Astrocyte (in vitro differentiated cells and primary cell): Measurements from ENCODE around the gene SPTB. TPM values are rescaled to one million over a fixed set of nuclear protein-coding genes. Genes with fewer than 3 reads are reported as not detected.

Experiments
- DNase-seq: peaks from one replicate; pipeline ENCODE4 v3.0.0-alpha.2; 2010; ENCODE audit warnings: low read depth
- FAIRE-seq: peaks from 2 replicates; lab custom pipeline; 2011; peaks lifted over from hg19 to GRCh38; lab: Jason Lieb, UNC
- H2AFZ ChIP-seq: 2 replicates; pipeline ENCODE4 v1.6.0; 2012; ENCODE audit warnings: low read depth, low read length, inconsistent platforms
- H3K27ac ChIP-seq: 2 replicates; pipeline ENCODE4 v1.5.1; 2011; ENCODE audit warnings: low read depth, low read length, inconsistent platforms
- H3K27me3 ChIP-seq: 2 replicates; pipeline ENCODE4 v1.6.0; 2011; ENCODE audit warnings: low read length, inconsistent platforms; ENCODE audit not compliant: insufficient read depth
- H3K36me3 ChIP-seq: 2 replicates; pipeline ENCODE4 v1.5.1; 2011; ENCODE audit warnings: low read length, inconsistent platforms; ENCODE audit not compliant: insufficient read depth
- H3K4me1 ChIP-seq: 2 replicates; pipeline ENCODE4 v1.5.1; 2011; ENCODE audit warnings: low read length, inconsistent platforms; ENCODE audit not compliant: insufficient read depth
- H3K4me2 ChIP-seq: 2 replicates; pipeline ENCODE4 v1.6.0; 2012; ENCODE audit warnings: low read length, inconsistent platforms
- H3K4me3 ChIP-seq: 2 replicates; pipeline ENCODE4 v1.5.1; 2011; ENCODE audit warnings: low read depth, mild to moderate bottlenecking, low read length, inconsistent platforms; ENCODE audit not compliant: insufficient read depth
- H3K79me2 ChIP-seq: 2 replicates; pipeline ENCODE4 v1.6.0; 2012; ENCODE audit warnings: mild to moderate bottlenecking, low read length, inconsistent platforms; ENCODE audit not compliant: insufficient read depth
- H3K9ac ChIP-seq: 2 replicates; pipeline ENCODE4 v1.6.0; 2012; ENCODE audit warnings: mild to moderate bottlenecking, low read length, inconsistent platforms
- H3K9me3 ChIP-seq: 2 replicates; pipeline ENCODE4 v1.5.1; 2012; ENCODE audit warnings: low read depth, mild to moderate bottlenecking, low read length, inconsistent platforms; ENCODE audit not compliant: insufficient read depth
- H4K20me1 ChIP-seq: 2 replicates; pipeline ENCODE4 v1.6.0; 2012; ENCODE audit warnings: low read length, inconsistent platforms; ENCODE audit not compliant: insufficient read depth
- H3K27ac Mint-ChIP-seq: one replicate; pipeline ENCODE4 v1.8.0; 2021; ENCODE audit warnings: mild to moderate bottlenecking, mixed read lengths; ENCODE audit not compliant: unreplicated experiment
- H3K27me3 Mint-ChIP-seq: one replicate; pipeline ENCODE4 v1.8.0; 2021; ENCODE audit warnings: low read depth, mixed read lengths; ENCODE audit not compliant: unreplicated experiment
- H3K36me3 Mint-ChIP-seq: one replicate; pipeline ENCODE4 v1.8.0; 2021; ENCODE audit warnings: low read depth, mixed read lengths; ENCODE audit not compliant: unreplicated experiment
- H3K4me1 Mint-ChIP-seq: one replicate; pipeline ENCODE4 v1.8.0; 2021; ENCODE audit warnings: low read depth, mixed read lengths; ENCODE audit not compliant: unreplicated experiment
- H3K4me3 Mint-ChIP-seq: one replicate; pipeline ENCODE4 v1.8.0; 2021; ENCODE audit warnings: mild to moderate bottlenecking, moderate library complexity, mixed read lengths; ENCODE audit not compliant: unreplicated experiment
- H3K9me3 Mint-ChIP-seq: one replicate; pipeline ENCODE4 v1.8.0; 2021; ENCODE audit warnings: mild to moderate bottlenecking, mixed read lengths; ENCODE audit not compliant: unreplicated experiment
- EZH2 ChIP-seq: IDR thresholded peaks from 2 replicates; pipeline ENCODE4 v1.6.1; 2012; ENCODE audit warnings: mild to moderate bottlenecking, low read length, inconsistent platforms; ENCODE audit not compliant: insufficient read depth
- total RNA-seq: library from RNA; stranded (reverse); gene quantifications from 2 replicates; pipeline ENCODE4 v1.2.1, GENCODE V29; 2021
- TF ChIP-seq, protein P1 (sequence below): IDR thresholded peaks from 2 replicates; pipeline ENCODE4 v1.5.1; 2011; ENCODE audit warnings: low read depth, mild to moderate bottlenecking, inconsistent platforms, low read length, moderate library complexity; ENCODE audit not compliant: insufficient read depth

The SPTB gene
- total RNA-seq, 1 donor from 2014 or later: 0.32 TPM

DNA sequence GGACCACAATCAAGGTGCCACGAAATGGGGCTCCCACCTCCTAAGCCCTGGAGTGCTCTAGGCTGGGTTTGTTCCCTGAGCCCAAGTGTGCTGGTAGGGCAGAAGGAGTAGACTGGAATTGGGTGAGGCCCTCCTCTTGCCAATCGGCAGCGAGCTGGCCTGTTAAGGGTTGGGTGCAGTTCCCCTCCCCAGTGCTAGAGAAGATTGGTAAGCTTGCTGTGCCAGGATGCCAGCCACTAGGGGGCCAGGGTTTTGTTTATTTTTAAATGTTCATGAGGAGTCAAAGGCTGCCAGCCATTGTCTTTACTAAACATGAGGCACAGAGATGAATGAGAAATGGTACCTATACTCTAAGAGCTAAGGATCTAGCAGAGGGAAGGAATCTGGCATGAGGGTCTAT, 79.7 kb downstream of the SPTB start:
- no peak for DNase-seq
- no peak overlapping the region for H3K9ac ChIP-seq
- Mint-ChIP-seq H3K9me3 (no peaks in the 10 kb centered on the region), H3K27me3 (peaks cover 23% of the 10 kb centered on the region), H3K4me3 (no peak overlapping the region), H3K27ac (no peak overlapping the region), H3K36me3 (no peaks in the 10 kb centered on the region), H3K4me1 (peaks cover under 1% of the 10 kb centered on the region)
- H3K4me1 ChIP-seq: peaks cover 1% of the 10 kb centered on the region
- H3K36me3 ChIP-seq: no peaks in the 10 kb centered on the region
- no peak overlapping the region for H3K4me3 ChIP-seq
- no peaks in the 10 kb centered on the region for H3K79me2 ChIP-seq
- no peak for FAIRE-seq
- H3K9me3 ChIP-seq: no peaks in the 10 kb centered on the region
- no peak overlapping the region for H3K4me2 ChIP-seq
- no peaks in the 10 kb centered on the region for H3K27me3 ChIP-seq
- no peak overlapping the region for H3K27ac ChIP-seq
- no peaks in the 10 kb centered on the region for H4K20me1 ChIP-seq
- no peak overlapping the region for H2AFZ ChIP-seq
- TF ChIP-seq, protein P1, sequence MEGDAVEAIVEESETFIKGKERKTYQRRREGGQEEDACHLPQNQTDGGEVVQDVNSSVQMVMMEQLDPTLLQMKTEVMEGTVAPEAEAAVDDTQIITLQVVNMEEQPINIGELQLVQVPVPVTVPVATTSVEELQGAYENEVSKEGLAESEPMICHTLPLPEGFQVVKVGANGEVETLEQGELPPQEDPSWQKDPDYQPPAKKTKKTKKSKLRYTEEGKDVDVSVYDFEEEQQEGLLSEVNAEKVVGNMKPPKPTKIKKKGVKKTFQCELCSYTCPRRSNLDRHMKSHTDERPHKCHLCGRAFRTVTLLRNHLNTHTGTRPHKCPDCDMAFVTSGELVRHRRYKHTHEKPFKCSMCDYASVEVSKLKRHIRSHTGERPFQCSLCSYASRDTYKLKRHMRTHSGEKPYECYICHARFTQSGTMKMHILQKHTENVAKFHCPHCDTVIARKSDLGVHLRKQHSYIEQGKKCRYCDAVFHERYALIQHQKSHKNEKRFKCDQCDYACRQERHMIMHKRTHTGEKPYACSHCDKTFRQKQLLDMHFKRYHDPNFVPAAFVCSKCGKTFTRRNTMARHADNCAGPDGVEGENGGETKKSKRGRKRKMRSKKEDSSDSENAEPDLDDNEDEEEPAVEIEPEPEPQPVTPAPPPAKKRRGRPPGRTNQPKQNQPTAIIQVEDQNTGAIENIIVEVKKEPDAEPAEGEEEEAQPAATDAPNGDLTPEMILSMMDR: peak; percentile 62
- no peak for TF ChIP-seq EZH2

DNA sequence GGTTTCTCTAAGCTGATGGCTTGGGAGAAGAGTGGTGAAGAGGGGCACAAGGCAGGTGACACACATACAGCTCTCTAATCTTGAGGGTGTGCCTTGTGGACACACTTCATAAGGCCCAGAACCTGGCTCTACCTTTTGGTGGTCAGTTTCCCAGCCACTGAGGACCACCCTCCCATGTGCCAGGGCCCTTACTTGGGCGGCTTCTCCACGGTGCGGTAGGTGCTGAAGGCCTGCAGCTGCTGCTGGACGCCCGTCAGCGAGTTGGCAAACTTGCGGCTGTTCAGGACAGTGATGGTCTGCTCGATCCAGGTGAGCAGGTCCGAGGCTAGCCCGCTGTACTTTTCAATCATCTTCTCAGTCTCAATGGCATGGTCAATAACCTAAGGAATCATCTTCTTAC, 80.2 kb downstream of the SPTB start:
- Histone ChIP-seq H3K4me1 (no peaks in the 10 kb centered on the region), H3K4me3 (no peak overlapping the region), H2AFZ (no peak overlapping the region), H3K79me2 (no peaks in the 10 kb centered on the region), H3K9ac (no peak overlapping the region), H3K9me3 (no peaks in the 10 kb centered on the region), H3K4me2 (no peak overlapping the region), H3K36me3 (no peaks in the 10 kb centered on the region), H4K20me1 (no peaks in the 10 kb centered on the region), H3K27me3 (no peaks in the 10 kb centered on the region), H3K27ac (no peak overlapping the region)
- no peaks in the 10 kb centered on the region for H3K4me1 Mint-ChIP-seq
- H3K9me3 Mint-ChIP-seq: no peaks in the 10 kb centered on the region
- FAIRE-seq: no peak
- H3K27ac Mint-ChIP-seq: no peak overlapping the region
- DNase-seq: no peak
- H3K36me3 Mint-ChIP-seq: peaks cover under 1% of the 10 kb centered on the region
- no peak for TF ChIP-seq EZH2
- TF ChIP-seq, protein P1: no peak
- H3K4me3 Mint-ChIP-seq: no peak overlapping the region
- peaks cover 25% of the 10 kb centered on the region for H3K27me3 Mint-ChIP-seq

DNA sequence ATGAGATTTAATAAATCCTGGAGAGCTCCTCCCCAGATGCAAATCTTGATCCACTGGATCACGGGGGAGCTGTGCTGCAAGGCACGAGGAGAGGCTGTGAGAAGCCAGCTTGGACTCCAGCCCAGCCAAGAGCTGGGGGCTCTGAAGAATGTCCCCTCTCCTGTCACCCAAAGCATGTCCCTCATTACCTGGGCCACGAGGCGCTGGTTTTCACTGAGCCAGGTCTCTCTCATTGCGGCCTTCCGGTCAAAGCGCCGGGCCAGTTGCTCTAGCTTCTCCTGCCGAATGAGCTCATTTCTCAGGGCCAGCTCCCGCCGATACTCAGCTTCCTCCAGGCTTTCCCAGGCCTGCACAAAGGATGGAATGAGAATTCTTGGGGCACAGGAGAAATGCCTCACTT, 83.3 kb downstream of the SPTB start:
- no peak for TF ChIP-seq EZH2
- TF ChIP-seq, protein P1: no peak
- no peaks in the 10 kb centered on the region for H3K9me3 Mint-ChIP-seq
- no peak overlapping the region for H3K4me3 Mint-ChIP-seq
- no peak overlapping the region for H3K27ac Mint-ChIP-seq
- H3K4me3 ChIP-seq: no peak overlapping the region
- no peaks in the 10 kb centered on the region for H3K27me3 ChIP-seq
- FAIRE-seq (no peak), DNase-seq (no peak)
- no peaks in the 10 kb centered on the region for H3K4me1 ChIP-seq
- H2AFZ ChIP-seq: no peak overlapping the region
- no peaks in the 10 kb centered on the region for H4K20me1 ChIP-seq
- H3K9ac ChIP-seq: no peak overlapping the region
- no peaks in the 10 kb centered on the region for H3K9me3 ChIP-seq
- peaks cover 2% of the 10 kb centered on the region for H3K36me3 Mint-ChIP-seq
- no peak overlapping the region for H3K27ac ChIP-seq
- H3K27me3 Mint-ChIP-seq: peaks cover 24% of the 10 kb centered on the region
- no peaks in the 10 kb centered on the region for H3K4me1 Mint-ChIP-seq
- no peaks in the 10 kb centered on the region for H3K79me2 ChIP-seq
- no peak overlapping the region for H3K4me2 ChIP-seq
- H3K36me3 ChIP-seq: no peaks in the 10 kb centered on the region
